ENCODE results near the gene EEF2KMT. TPM values are rescaled to one million over a fixed set of nuclear protein-coding genes. Genes with fewer than 3 reads are reported as not detected.
"Not testable (repeated sequence)": the region's sequence is repeated elsewhere in the genome, so short reads cannot be mapped to it uniquely, and the experiment has no call there.

EEF2KMT gene
- total RNA-seq, 5 donors from 2014 or later (not counting 1 experiment from before 2014, with no cell fraction given), result 3.6 to 16.1 (median 11.7) TPM

DNA sequence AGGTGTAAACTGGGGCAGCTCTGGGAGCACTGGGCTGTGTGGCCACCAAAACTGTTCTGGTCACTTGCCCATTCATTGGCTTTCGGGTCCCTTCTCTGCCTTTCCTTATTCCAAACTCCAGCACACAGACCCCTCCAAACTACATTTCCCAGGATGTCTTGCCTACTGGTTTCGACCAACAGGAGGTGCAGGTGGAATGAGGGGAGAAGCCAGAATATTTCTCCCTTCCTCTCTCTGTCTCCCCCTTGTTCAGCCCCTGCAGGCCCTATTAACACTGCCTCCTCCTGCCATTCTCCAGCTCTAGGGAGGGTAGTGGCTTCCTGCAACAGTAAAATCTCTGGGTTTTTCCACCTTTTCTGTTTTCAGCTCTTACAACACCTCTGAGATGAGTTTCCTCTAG, 50.7 kb downstream of the EEF2KMT start:
- POLR2A ChIA-PET, result no interaction called here
- Histone ChIP-seq H3K36me3 (ENCODE audit: control insufficient read depth in 2 of 2, extremely low read depth in 1 of 2, insufficient read depth in 1 of 2, low read length in 1 of 2) (no peaks in the 10 kb centered on the region), H3K4me1 (ENCODE audit: control insufficient read depth in 1 of 2, extremely low read depth in 1 of 2, insufficient read depth in 2 of 2, low read length in 2 of 2) (no peaks in the 10 kb centered on the region), H3K9me3 (peaks cover 4% of the 10 kb centered on the region), H3K27me3 (replicated peaks in 1 of 2; ENCODE audit: control insufficient read depth in 2 of 2, extremely low read depth in 1 of 2, insufficient read depth in 2 of 2, low read length in 1 of 2) (peaks cover 0 to 15% of the 10 kb centered on the region in 2 experiments), H3K4me3 (ENCODE audit: control insufficient read depth in 1 of 2, extremely low read depth in 1 of 2, low read length in 1 of 2) (no peak overlapping the region), H3K27ac (ENCODE audit: low read length) (no peak overlapping the region)
- ATAC-seq (replicated peaks in 1 of 4) (no peak), DNase-seq (no peak)
- Mint-ChIP-seq H3K27ac (no peak overlapping the region), H3K36me3 (peaks cover 10% of the 10 kb centered on the region), H3K4me1 (peaks cover 0 to 3% (median 0%) of the 10 kb centered on the region in 3 donors), H3K27me3 (peaks cover 0 to 5% of the 10 kb centered on the region in 2 donors), H3K4me3 (no peak overlapping the region), H3K9me3 (peaks cover 0 to 7% (median 5%) of the 10 kb centered on the region in 3 donors)
- CTCF ChIA-PET, result no interaction called here
- no CpG with 5 or more reads among the region's 2 CpGs for WGBS (ENCODE audit: insufficient coverage)

DNA sequence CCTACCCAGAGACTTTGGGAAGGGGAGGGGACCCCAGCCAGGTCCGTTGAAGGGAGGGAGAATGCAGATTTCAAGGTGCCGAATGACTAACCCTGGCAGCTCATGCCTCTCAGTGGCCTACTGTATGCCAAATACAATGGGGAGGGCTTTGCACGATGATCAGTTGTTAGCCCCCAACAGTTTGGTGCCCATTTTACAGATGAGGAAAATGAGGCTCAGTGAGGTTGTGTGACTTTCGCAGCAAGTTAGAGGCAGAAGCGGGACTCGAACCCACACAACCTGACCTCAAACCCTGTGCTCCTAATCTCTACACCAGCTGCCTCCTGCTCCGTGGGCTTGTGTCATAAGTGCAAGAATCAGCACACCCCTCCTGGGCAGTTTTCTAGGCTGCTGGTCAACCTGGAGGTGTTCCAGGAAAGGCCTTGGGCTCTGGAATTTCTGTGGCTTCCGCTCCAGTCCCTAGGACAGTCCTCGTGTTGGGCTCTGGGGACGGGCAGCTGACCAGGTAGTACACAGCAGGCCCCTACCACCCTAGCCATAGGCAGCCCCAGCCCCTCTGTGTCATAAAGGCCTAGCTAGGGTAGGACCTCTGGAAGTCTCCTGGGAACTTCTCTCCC, 52.0 kb downstream of the EEF2KMT start:
- H3K4me3 ChIP-seq (ENCODE audit: control insufficient read depth in 1 of 2, extremely low read depth in 1 of 2, low read length in 1 of 2), result no peak overlapping the region
- H3K4me1 Mint-ChIP-seq, result no peaks in the 10 kb centered on the region
- no peak overlapping the region for H3K27ac ChIP-seq (ENCODE audit: low read length)
- ATAC-seq (replicated peaks in 1 of 4) (no peak), DNase-seq (no peak)
- ChIA-PET POLR2A (no interaction called here), CTCF (no interaction called here)
- H3K9me3 Mint-ChIP-seq, result peaks cover 0 to 5% (median 0%) of the 10 kb centered on the region in 3 donors
- no peaks in the 10 kb centered on the region for H3K4me1 ChIP-seq (ENCODE audit: control insufficient read depth in 1 of 2, extremely low read depth in 1 of 2, insufficient read depth in 2 of 2, low read length in 2 of 2)
- no peak overlapping the region for H3K27ac Mint-ChIP-seq
- no peak overlapping the region for H3K4me3 Mint-ChIP-seq
- no peaks in the 10 kb centered on the region for H3K36me3 ChIP-seq (ENCODE audit: control insufficient read depth in 2 of 2, extremely low read depth in 1 of 2, insufficient read depth in 1 of 2, low read length in 1 of 2)
- peaks cover 6 to 9% of the 10 kb centered on the region in 2 donors for H3K27me3 Mint-ChIP-seq
- peaks cover 0 to 21% of the 10 kb centered on the region in 2 experiments for H3K27me3 ChIP-seq (replicated peaks in 1 of 2; ENCODE audit: control insufficient read depth in 2 of 2, extremely low read depth in 1 of 2, insufficient read depth in 2 of 2, low read length in 1 of 2)
- 84% methylated on average over 5 of the region's 10 CpGs for WGBS (ENCODE audit: insufficient coverage)
- H3K9me3 ChIP-seq, result no peaks in the 10 kb centered on the region
- H3K36me3 Mint-ChIP-seq, result peaks cover 10% of the 10 kb centered on the region

DNA sequence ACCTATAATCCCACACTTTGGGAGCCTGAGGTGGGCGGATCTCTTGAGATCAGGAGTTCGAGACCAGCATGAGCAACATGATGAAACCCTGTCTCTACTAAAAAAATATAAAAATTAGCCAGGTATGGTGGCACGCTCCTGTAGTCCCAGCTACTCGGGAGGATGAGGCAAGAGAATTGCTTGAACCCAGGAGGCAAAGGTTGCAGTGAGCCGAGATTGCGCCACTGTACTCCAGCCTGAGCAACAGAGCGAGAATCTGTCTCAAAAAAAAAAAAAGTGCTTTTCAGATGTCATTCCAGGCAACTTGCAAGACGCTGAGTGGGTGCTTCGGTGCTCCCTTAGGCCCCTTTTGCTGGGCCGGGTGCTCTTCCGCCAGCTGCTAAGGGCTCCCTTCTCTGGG, 53.0 kb downstream of the EEF2KMT start:
- DNase-seq; H3K4me3 ChIP-seq (ENCODE audit: control insufficient read depth in 1 of 2, extremely low read depth in 1 of 2, low read length in 1 of 2); H3K4me3 Mint-ChIP-seq; H3K27ac Mint-ChIP-seq; H3K27me3 Mint-ChIP-seq; H3K4me1 ChIP-seq (ENCODE audit: control insufficient read depth in 1 of 2, extremely low read depth in 1 of 2, insufficient read depth in 2 of 2, low read length in 2 of 2); H3K27ac ChIP-seq (ENCODE audit: low read length); H3K36me3 Mint-ChIP-seq; ATAC-seq (replicated peaks in 1 of 4); H3K9me3 ChIP-seq; H3K36me3 ChIP-seq (ENCODE audit: control insufficient read depth in 2 of 2, extremely low read depth in 1 of 2, insufficient read depth in 1 of 2, low read length in 1 of 2); POLR2A ChIA-PET; H3K4me1 Mint-ChIP-seq; H3K9me3 Mint-ChIP-seq; CTCF ChIA-PET: not testable (repeated sequence)
- peaks cover 0 to 21% of the 10 kb centered on the region in 2 experiments for H3K27me3 ChIP-seq (replicated peaks in 1 of 2; ENCODE audit: control insufficient read depth in 2 of 2, extremely low read depth in 1 of 2, insufficient read depth in 2 of 2, low read length in 1 of 2)
- WGBS (ENCODE audit: insufficient coverage), result 95% methylated on average over 9 of the region's 11 CpGs

DNA sequence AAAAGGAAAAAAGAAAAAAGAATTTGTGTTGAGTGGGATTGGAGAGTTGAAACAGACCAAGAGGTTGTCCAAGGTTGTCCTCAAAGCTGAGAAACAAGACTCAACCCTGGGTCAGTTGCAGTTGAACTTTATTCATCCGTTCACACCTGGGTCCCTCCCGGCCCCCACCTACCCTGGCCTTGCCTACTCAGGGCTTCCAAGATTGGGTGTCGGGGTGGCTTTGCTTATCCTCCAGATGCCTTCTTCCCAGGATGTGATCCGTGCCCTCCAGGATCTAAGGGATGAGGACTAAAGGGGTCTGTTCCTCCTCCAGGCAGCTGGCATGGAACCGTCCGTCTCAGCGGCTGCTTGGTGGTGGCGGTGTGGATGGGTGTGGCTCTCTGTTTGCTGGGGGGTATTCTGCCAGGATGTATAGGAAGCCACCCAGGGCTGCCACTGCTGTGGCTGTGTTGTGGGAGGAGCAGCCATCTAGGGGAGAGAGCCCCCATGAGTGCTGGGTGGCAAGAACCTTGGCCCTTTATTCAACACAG, 53.5 kb downstream of the EEF2KMT start:
- DNase-seq (no peak), ATAC-seq (replicated peaks in 1 of 4) (no peak)
- peaks cover 6 to 9% of the 10 kb centered on the region in 2 donors for H3K27me3 Mint-ChIP-seq
- Histone ChIP-seq H3K36me3 (ENCODE audit: control insufficient read depth in 2 of 2, extremely low read depth in 1 of 2, insufficient read depth in 1 of 2, low read length in 1 of 2) (no peaks in the 10 kb centered on the region), H3K4me3 (ENCODE audit: control insufficient read depth in 1 of 2, extremely low read depth in 1 of 2, low read length in 1 of 2) (no peak overlapping the region), H3K9me3 (no peaks in the 10 kb centered on the region), H3K27me3 (replicated peaks in 1 of 2; ENCODE audit: control insufficient read depth in 2 of 2, extremely low read depth in 1 of 2, insufficient read depth in 2 of 2, low read length in 1 of 2) (peaks cover 0 to 21% of the 10 kb centered on the region in 2 experiments), H3K4me1 (ENCODE audit: control insufficient read depth in 1 of 2, extremely low read depth in 1 of 2, insufficient read depth in 2 of 2, low read length in 2 of 2) (no peaks in the 10 kb centered on the region), H3K27ac (ENCODE audit: low read length) (no peak overlapping the region)
- peaks cover 10% of the 10 kb centered on the region for H3K36me3 Mint-ChIP-seq
- POLR2A ChIA-PET, result interaction anchor here in 1 of 2 donors (0.6 kb wide), 1 partner anchor 11 kb away, joined by 4 read pairs; no protein-coding TSS in a partner anchor
- H3K4me1 Mint-ChIP-seq, result no peaks in the 10 kb centered on the region
- CTCF ChIA-PET, result no interaction called here
- H3K9me3 Mint-ChIP-seq, result no peaks in the 10 kb centered on the region
- 85% methylated on average over 6 of the region's 8 CpGs for WGBS (ENCODE audit: insufficient coverage)
- H3K4me3 Mint-ChIP-seq, result no peak overlapping the region
- H3K27ac Mint-ChIP-seq, result no peak overlapping the region

DNA sequence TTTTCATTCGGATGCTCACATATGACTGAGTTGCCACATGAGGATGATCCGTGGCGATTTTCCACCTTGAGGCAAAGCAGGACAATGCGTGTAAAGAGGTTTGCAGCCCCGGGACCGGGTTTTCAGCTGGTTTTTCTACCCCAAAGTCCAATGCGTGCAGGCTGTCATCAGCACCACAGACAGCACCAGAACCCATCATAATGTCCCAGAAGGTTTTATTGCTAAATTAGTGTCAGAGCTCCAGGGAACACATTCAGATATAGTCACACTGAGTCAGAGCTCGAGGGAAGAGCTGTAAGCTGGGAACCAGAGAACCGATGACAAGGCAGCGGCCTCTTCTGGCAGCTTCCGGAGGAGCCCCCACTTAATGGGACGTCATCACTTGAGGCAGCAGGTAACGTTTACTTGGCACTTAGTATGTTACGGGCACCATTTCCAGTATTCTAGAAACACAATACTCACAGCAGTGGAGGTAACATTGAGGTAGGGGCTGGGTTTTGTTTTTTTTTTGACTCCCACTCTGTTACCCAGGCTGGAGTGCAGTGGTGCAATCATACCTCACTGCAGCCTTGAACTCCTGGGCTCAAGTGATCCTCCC, 54.9 kb downstream of the EEF2KMT start:
- 64% methylated on average over 8 of the region's 14 CpGs for WGBS (ENCODE audit: insufficient coverage)

DNA sequence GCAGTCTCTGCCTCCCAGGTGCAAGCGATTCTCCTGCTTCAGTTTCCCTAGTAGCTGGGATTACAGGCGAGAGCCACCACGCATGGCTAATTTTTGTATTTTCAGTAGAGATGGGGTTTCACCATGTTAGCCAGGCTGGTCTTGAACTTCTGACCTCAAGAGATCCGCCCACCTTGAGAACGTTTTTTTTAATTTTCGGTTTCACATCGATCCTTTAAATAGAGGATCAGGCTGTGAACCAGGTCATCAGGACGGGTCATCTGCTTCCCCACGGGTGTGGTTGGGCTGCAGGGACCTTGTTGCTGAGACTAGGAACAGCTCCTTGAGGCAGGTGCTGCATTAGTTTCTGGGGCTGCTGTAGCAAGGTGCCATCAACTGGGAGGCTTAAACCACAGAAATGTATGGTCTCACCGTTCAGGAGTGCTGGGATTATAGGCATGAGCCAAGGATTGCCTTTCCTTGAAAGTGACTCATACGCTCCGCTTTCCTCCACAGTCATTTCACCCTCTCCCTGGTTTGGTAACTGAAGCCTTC, 55.9 kb downstream of the EEF2KMT start:
- no peaks in the 10 kb centered on the region for H3K9me3 ChIP-seq
- Mint-ChIP-seq H3K4me1 (no peaks in the 10 kb centered on the region), H3K27me3 (peaks cover 6% of the 10 kb centered on the region in 2 donors), H3K27ac (no peak overlapping the region), H3K4me3 (no peak overlapping the region), H3K36me3 (peaks cover 3% of the 10 kb centered on the region), H3K9me3 (no peaks in the 10 kb centered on the region)
- POLR2A ChIA-PET, result no interaction called here
- CTCF ChIA-PET, result no interaction called here
- ATAC-seq (replicated peaks in 1 of 4), result no peak
- H3K4me1 ChIP-seq (ENCODE audit: control insufficient read depth in 1 of 2, extremely low read depth in 1 of 2, insufficient read depth in 2 of 2, low read length in 2 of 2), result no peaks in the 10 kb centered on the region
- H3K27me3 ChIP-seq (replicated peaks in 1 of 2; ENCODE audit: control insufficient read depth in 2 of 2, extremely low read depth in 1 of 2, insufficient read depth in 2 of 2, low read length in 1 of 2), result peaks cover 0 to 21% of the 10 kb centered on the region in 2 experiments
- no peak for DNase-seq
- 52% methylated on average over 6 of the region's 12 CpGs for WGBS (ENCODE audit: insufficient coverage)
- no peak overlapping the region for H3K27ac ChIP-seq (ENCODE audit: low read length)
- no peak overlapping the region for H3K4me3 ChIP-seq (ENCODE audit: control insufficient read depth in 1 of 2, extremely low read depth in 1 of 2, low read length in 1 of 2)
- no peaks in the 10 kb centered on the region for H3K36me3 ChIP-seq (ENCODE audit: control insufficient read depth in 2 of 2, extremely low read depth in 1 of 2, insufficient read depth in 1 of 2, low read length in 1 of 2)

More for the DNA sequence above, 54.9 kb downstream of the EEF2KMT start:
- H3K4me1 Mint-ChIP-seq, result no peaks in the 10 kb centered on the region
- DNase-seq (no peak), ATAC-seq (replicated peaks in 1 of 4) (no peak)
- peaks cover 3% of the 10 kb centered on the region for H3K36me3 Mint-ChIP-seq
- no peak overlapping the region for H3K4me3 Mint-ChIP-seq
- no peak overlapping the region for H3K27ac Mint-ChIP-seq
- H3K4me1 ChIP-seq (ENCODE audit: control insufficient read depth in 1 of 2, extremely low read depth in 1 of 2, insufficient read depth in 2 of 2, low read length in 2 of 2), result no peaks in the 10 kb centered on the region
- POLR2A ChIA-PET, result no interaction called here
- H3K9me3 ChIP-seq, result no peaks in the 10 kb centered on the region
- no peaks in the 10 kb centered on the region for H3K9me3 Mint-ChIP-seq
- no peak overlapping the region for H3K27ac ChIP-seq (ENCODE audit: low read length)
- H3K27me3 ChIP-seq (replicated peaks in 1 of 2; ENCODE audit: control insufficient read depth in 2 of 2, extremely low read depth in 1 of 2, insufficient read depth in 2 of 2, low read length in 1 of 2), result peaks cover 0 to 21% of the 10 kb centered on the region in 2 experiments
- no peaks in the 10 kb centered on the region for H3K36me3 ChIP-seq (ENCODE audit: control insufficient read depth in 2 of 2, extremely low read depth in 1 of 2, insufficient read depth in 1 of 2, low read length in 1 of 2)
- no peak overlapping the region for H3K4me3 ChIP-seq (ENCODE audit: control insufficient read depth in 1 of 2, extremely low read depth in 1 of 2, low read length in 1 of 2)
- H3K27me3 Mint-ChIP-seq, result peaks cover 6 to 9% of the 10 kb centered on the region in 2 donors
- CTCF ChIA-PET, result interaction anchor here in 1 of 2 donors (0.6 kb wide), 1 partner anchor 19 kb away, joined by 3 read pairs; no protein-coding TSS in a partner anchor
